ENCODE measurements around the gene ABCE1.

ABCE1 gene

GRCh38 chr4:145177906-145178538 is 79.9 kb downstream of the ABCE1 start:
- ATAC-seq, result no peak

GRCh38 chr4:145178740-145179280 is 80.7 kb downstream of the ABCE1 start:
- no peak for ATAC-seq

Measured in activated CD4-positive, CD25-positive, alpha-beta regulatory T cell treated with anti-CD3 and anti-CD28 coated beads, Interleukin-2, amount 50 U/mL, for 24 hours (primary cell).